HFF-Myc (cell line): Measurements from ENCODE around the gene GOSR1.
"Not testable (repeated sequence)": the region's sequence is repeated elsewhere in the genome, so short reads cannot be mapped to it uniquely, and the experiment has no call there.

Source experiments
- DNase-seq: peaks from one replicate; pipeline ENCODE4 v3.0.0-alpha.2; 2011; ENCODE audit warnings: low read depth; ENCODE audit errors: extremely low read depth
- H3K4me3 ChIP-seq: replicated peaks from 2 replicates; pipeline ENCODE4 v1.5.1; 2011; ENCODE audit warnings: low read depth, mild to moderate bottlenecking, control low read depth, low read length
- TF ChIP-seq, protein P1 (sequence below): IDR thresholded peaks from 2 replicates; pipeline ENCODE4 v1.5.1; 2012; ENCODE audit warnings: mild to moderate bottlenecking, low read depth, low read length, control low read depth; ENCODE audit errors: missing control alignments

The GOSR1 gene

DNA sequence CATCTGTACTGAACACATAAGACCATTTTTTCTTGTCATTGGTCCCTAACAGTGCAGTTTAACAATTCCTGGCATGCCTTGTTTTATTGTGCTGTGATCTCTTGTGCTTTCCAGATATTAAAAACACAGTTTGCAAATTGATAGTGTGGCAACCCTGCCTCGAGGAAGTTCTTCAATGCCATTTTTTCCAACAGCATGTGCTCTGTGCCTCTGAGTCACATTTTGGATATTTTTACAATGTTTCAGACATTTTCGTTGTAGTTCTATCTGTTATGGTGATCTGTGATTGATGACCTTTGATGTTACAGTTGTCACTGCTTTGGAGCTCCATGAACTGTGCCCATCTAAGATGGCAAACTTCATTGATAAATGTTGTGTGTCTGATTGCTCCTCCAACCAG, 66.2 kb downstream of the GOSR1 start:
- no peak for DNase-seq
- TF ChIP-seq, protein P1, sequence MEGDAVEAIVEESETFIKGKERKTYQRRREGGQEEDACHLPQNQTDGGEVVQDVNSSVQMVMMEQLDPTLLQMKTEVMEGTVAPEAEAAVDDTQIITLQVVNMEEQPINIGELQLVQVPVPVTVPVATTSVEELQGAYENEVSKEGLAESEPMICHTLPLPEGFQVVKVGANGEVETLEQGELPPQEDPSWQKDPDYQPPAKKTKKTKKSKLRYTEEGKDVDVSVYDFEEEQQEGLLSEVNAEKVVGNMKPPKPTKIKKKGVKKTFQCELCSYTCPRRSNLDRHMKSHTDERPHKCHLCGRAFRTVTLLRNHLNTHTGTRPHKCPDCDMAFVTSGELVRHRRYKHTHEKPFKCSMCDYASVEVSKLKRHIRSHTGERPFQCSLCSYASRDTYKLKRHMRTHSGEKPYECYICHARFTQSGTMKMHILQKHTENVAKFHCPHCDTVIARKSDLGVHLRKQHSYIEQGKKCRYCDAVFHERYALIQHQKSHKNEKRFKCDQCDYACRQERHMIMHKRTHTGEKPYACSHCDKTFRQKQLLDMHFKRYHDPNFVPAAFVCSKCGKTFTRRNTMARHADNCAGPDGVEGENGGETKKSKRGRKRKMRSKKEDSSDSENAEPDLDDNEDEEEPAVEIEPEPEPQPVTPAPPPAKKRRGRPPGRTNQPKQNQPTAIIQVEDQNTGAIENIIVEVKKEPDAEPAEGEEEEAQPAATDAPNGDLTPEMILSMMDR, result no peak
- no peak overlapping the region for H3K4me3 ChIP-seq

DNA sequence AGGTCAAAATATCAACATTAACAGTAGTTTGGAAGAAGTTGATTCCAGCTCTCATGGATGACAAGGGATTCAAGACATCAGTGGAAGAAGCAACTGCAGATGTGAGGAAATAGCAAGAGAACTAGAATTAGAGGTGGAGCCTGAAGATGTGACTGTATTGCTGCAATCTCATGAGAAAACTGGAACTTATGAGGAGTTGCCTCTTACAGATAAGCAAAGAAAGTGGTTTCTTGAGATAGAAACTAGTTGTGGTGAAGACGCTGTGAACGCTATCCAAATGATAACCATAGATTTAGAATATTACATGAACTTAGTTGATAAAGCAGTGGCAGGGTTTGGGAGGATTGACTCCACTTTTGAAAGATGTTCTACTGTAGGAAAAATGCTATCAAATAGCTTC, 67.8 kb downstream of the GOSR1 start:
- TF ChIP-seq, protein P1, result no peak
- no peak overlapping the region for H3K4me3 ChIP-seq
- no peak for DNase-seq

DNA sequence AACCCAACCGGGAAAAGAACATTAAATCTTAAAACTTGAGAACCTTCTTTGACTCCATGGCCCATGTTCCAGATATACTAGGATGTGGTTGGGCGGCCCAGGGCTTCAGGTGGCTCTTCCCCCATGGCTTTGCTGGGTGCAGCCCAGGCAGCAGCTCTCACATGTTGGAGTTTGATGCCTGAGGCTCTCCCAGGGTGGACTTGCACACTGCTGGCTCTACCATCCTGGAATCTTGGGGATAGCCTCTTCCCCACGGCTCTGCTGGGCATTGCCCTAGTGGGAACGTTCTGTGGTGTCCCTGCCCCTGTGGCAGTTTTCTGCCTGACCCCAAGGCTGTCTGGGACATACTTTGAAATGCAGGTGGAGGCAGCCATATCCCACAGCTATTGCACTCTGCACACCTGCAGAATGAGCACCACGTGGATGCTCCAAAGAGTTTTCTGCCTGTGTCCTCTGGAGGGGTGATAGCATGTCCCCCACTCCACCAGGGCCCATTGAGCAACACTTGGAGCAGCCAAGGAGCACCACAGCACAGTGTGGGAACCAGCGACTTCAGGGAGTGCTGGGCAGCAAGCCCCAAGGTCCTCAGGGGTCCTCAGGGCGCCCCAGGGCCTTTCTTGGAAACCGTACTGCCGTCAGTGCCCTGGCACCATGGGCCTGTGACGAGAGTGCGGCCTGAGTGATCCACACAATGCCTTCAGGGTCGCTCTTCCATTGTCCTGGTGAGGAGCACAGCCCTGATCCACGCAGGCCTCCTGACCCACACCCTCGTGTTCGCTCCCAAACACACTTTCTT, 70.8 kb downstream of the GOSR1 start:
- TF ChIP-seq, protein P1, result no peak
- H3K4me3 ChIP-seq, result no peak overlapping the region
- DNase-seq, result no peak

DNA sequence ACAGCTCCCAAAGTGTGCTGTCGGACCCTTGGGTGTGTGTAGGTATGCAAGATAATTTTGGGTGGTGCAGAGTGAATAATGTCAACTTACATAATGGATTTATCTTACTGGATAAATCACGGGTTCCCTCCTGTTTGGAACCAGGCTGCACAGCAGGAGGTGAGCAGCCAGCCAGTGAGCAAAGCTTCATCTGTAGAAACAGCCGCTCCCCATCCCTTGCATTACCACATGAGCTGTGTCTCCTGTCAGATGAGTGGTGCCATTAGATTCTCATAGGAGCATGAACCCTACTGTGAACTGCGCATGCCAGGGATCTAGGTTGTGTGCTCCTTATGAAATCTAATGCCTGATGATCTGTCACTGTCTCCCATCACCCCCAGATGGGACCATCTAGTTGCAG, 72.0 kb downstream of the GOSR1 start:
- not testable (repeated sequence) for DNase-seq, H3K4me3 ChIP-seq

DNA sequence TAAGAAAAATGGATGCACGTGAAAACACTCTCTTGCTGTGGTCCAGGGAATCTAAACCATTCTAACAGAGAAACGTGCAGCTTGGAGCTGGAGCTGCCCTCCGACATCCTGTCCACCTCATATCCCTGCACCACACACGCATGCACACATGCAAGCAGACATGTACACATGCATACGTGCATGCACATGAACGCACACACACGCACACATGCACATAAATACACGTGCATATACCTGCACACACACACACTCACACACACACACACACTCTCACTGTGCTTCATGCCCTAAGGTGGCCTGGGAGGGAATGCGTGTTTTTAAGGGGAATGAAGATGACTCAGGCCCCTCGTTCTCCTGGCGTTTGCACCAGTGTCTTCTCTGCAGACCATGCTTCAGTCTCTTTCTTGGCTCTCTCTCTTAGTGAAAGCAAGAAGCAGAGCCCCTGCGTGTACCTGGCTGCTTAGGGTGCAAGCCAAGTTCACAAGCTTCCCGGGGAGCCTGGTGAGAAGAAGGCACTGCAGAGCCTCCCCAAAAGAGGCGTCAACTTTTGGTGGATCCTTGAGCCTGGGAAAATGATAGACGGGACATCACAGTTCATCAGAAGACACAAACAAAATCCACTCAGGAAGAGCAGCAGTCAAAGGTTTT, 72.8 kb downstream of the GOSR1 start:
- TF ChIP-seq, protein P1, result no peak
- H3K4me3 ChIP-seq, result no peak overlapping the region
- no peak for DNase-seq

DNA sequence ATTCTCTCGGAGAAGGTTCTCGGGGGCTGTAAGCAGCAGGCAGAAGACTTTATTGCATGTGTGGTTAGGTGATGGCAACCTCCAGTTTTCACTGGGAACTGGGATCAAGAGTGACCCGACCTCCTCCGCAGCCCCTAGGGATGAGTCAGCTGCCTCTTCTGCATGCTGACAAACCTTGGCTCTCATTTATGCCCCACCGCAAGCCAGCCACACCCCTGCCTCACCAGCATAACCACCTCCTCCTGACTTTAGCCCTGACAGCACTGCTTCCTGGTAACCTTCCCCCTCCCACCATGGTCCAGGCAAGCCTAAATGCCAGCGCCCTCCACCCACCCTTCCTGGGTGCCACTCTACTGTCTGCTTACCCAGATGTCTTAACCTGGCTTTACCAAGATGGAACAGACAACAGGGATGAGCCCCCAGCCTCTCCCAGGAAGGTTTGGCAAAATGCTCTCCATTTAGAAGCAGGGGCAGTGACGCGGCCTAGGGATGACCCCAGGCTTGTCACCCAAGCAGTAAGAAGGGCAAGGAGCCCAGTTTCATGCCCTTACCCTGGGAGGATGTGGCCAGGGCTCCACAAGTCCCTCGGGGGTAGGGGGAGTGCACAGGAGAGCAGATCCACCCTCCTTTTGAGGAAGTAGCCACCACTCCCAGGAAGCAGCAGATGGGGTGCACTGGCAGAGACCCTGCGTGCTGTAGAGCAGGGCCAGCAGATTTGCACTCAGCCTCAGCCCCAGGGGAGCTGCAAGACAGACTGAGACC, 73.5 kb downstream of the GOSR1 start:
- peak; percentile 6 for DNase-seq
- no peak overlapping the region for H3K4me3 ChIP-seq
- TF ChIP-seq, protein P1, result no peak

DNA sequence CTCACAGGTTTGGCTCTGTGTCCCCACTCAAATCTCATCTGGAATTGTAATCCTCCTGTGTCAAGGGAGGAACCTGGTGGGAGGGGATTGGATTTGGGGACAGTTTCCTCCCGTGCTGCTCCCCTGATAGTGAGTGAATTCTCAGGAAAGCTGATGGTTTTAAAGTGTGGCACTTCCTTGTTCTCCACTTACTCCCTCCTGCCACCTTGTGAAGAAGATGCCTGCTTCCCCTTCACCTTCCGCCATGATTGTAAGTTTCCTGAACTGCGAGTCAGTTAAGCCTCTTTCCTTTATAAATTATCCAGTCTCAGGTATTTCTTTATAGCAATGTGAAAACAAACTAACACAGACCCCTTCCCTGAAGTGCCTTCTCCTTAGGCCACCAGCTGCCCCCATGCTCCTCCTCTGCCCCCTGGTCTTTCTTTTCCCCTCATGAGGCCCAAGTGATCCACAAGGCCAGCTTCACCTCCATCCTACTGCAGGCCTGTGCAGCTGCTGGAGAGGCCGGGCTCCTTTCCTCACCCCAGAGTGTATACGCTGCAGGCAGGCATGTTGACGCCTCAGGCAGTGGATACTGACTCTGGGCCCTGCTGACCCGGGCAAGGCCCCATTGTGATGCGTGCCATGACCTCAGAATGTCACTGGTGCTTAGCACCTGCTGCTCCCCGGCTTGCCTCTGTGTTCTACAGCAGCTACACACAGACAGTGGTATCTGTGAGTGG, 74.2 kb downstream of the GOSR1 start:
- H3K4me3 ChIP-seq, DNase-seq: not testable (repeated sequence)
